Hematopoietic multipotent progenitor cell (in vitro differentiated cells): ENCODE results near the gene TCF4. TPM values are rescaled to one million over a fixed set of nuclear protein-coding genes. Genes with fewer than 3 reads are reported as not detected.

Experiments used
- DNase-seq, 3 donors: peaks; one replicate each; pipeline ENCODE4 v3.0.0-alpha.2; 2011 to 2015; ENCODE audit warnings: low read depth in 2 of 3, low spot score in 2 of 3
- total RNA-seq: library from RNA; depleted of rRNA; stranded (reverse); fragments of >200 nt; gene quantifications from one replicate; pipeline ENCODE4 v1.2.3, GENCODE V29; 2012

The TCF4 gene
- total RNA-seq, 1 donor, result 127 TPM

- DNase-seq, result no peak
Observed at GRCh38 chr18:55449412-55450140, 138.4 kb downstream of the TCF4 start.

GRCh38 chr18:55448420-55448819 lies 139.6 kb downstream of the TCF4 start:
- no peak for DNase-seq

- DNase-seq, result no peak
Observed at GRCh38 chr18:55447672-55448018, 140.3 kb downstream of the TCF4 start.

GRCh38 chr18:55446996-55447671 lies 140.9 kb downstream of the TCF4 start:
- no peak for DNase-seq

GRCh38 chr18:55444536-55444935 lies 143.5 kb downstream of the TCF4 start:
- DNase-seq, result no peak

- DNase-seq, result no peak
Observed at GRCh38 chr18:55443776-55444175, 144.2 kb downstream of the TCF4 start.

GRCh38 chr18:55442561-55442960 lies 145.4 kb downstream of the TCF4 start:
- DNase-seq, result no peak

GRCh38 chr18:55440988-55441387 lies 147.0 kb downstream of the TCF4 start:
- DNase-seq, result no peak

GRCh38 chr18:55439056-55439455 lies 148.9 kb downstream of the TCF4 start:
- DNase-seq, result no peak

- DNase-seq, result no peak
Observed at GRCh38 chr18:55435592-55435991, 152.4 kb downstream of the TCF4 start.

- DNase-seq, result no peak
Observed at GRCh38 chr18:55433648-55434047, 154.3 kb downstream of the TCF4 start.

- no peak for DNase-seq
Observed at GRCh38 chr18:55433140-55433539, 154.9 kb downstream of the TCF4 start.

GRCh38 chr18:55432307-55433040 lies 155.5 kb downstream of the TCF4 start:
- DNase-seq, result no peak

GRCh38 chr18:55430026-55430425 lies 158.0 kb downstream of the TCF4 start:
- DNase-seq, result no peak

- DNase-seq, result no peak
Observed at GRCh38 chr18:55427951-55428350, 160.0 kb downstream of the TCF4 start.

GRCh38 chr18:55425698-55426097 lies 162.3 kb downstream of the TCF4 start:
- no peak for DNase-seq

GRCh38 chr18:55422456-55423180 lies 165.4 kb downstream of the TCF4 start:
- DNase-seq, result no peak

GRCh38 chr18:55421615-55422419 lies 166.2 kb downstream of the TCF4 start:
- DNase-seq, result no peak

GRCh38 chr18:55421308-55421614 lies 166.7 kb downstream of the TCF4 start:
- DNase-seq, result no peak

- DNase-seq, result peak in 1 of 3 donors; percentile 58
Observed at GRCh38 chr18:55420665-55421307, 167.2 kb downstream of the TCF4 start.
